CD4-positive, alpha-beta memory T cell (primary cell): Measurements from ENCODE around the gene PLXNA2. TPM values are rescaled to one million over a fixed set of nuclear protein-coding genes. Genes with fewer than 3 reads are reported as not detected.

ENCODE experiments used
- CTCF ChIA-PET: fragments of 350-600 bp; sonication (Branson Sonifier 250); formaldehyde crosslinking; loops from one replicate; lab custom pipeline; 2021; ENCODE audit warnings: inconsistent platforms; ENCODE audit not compliant: partially characterized antibody; lab: Charles Lee
- POLR2A ChIA-PET: fragments of 350-600 bp; sonication (Branson Sonifier 250); formaldehyde crosslinking; loops from one replicate; lab custom pipeline; 2021; ENCODE audit not compliant: partially characterized antibody; lab: Charles Lee
- DNase-seq, 5 donors: peaks; one replicate each; pipeline versions ENCODE4 v3.0.0 to v3.0.0-alpha.2; 2020 to 2022; ENCODE audit warnings: mixed read lengths in 1 of 5
- H3K27ac ChIP-seq: one replicate; pipeline ENCODE4 v1.7.0; 2013; ENCODE audit warnings: low read depth, low read length
- H3K27me3 ChIP-seq: 2 replicates; pipeline ENCODE4 v1.7.0; 2013; ENCODE audit warnings: mild to moderate bottlenecking, low read length, moderate library complexity; ENCODE audit not compliant: insufficient read depth
- H3K36me3 ChIP-seq: 2 replicates; pipeline ENCODE4 v1.7.0; 2013; ENCODE audit warnings: mild to moderate bottlenecking, low read length, moderate library complexity; ENCODE audit not compliant: insufficient read depth
- H3K4me1 ChIP-seq: 2 replicates; pipeline ENCODE4 v1.7.0; 2013; ENCODE audit warnings: mild to moderate bottlenecking, low read length, moderate library complexity; ENCODE audit not compliant: insufficient read depth
- H3K4me3 ChIP-seq, 2 donors: one replicate each; pipeline ENCODE4 v1.7.0; 2013; ENCODE audit warnings: low read length in 2 of 2, mild to moderate bottlenecking in 1 of 2
- H3K9me3 ChIP-seq, 2 donors: one replicate each; pipeline ENCODE4 v1.7.0; 2013; ENCODE audit warnings: low read length in 2 of 2, control low read depth in 1 of 2; ENCODE audit not compliant: control insufficient read depth in 1 of 2
- H3K27ac Mint-ChIP-seq, 7 donors: one replicate each; pipeline ENCODE4 v1.8.0; 2020 to 2021; ENCODE audit warnings: mixed read lengths in 7 of 7, mild to moderate bottlenecking in 6 of 7, inconsistent platforms in 3 of 7, moderate library complexity in 3 of 7
- H3K27me3 Mint-ChIP-seq, 2 donors: one replicate each; pipeline ENCODE4 v1.8.0; 2020 to 2021; ENCODE audit warnings: mixed read lengths in 2 of 2
- H3K36me3 Mint-ChIP-seq, 2 donors: one replicate each; pipeline ENCODE4 v1.8.0; 2020 to 2021; ENCODE audit warnings: mixed read lengths in 2 of 2, inconsistent platforms in 1 of 2, mild to moderate bottlenecking in 1 of 2
- H3K4me1 Mint-ChIP-seq, 4 donors: one replicate each; pipeline ENCODE4 v1.8.0; 2020 to 2021; ENCODE audit warnings: mixed read lengths in 4 of 4, mild to moderate bottlenecking in 1 of 4
- H3K4me3 Mint-ChIP-seq, 8 donors: one replicate each; pipeline ENCODE4 v1.8.0; 2020 to 2021; ENCODE audit warnings: mixed read lengths in 8 of 8, mild to moderate bottlenecking in 7 of 8, moderate library complexity in 6 of 8, inconsistent platforms in 3 of 8
- H3K9me3 Mint-ChIP-seq, 8 donors: one replicate each; pipeline ENCODE4 v1.8.0; 2020 to 2021; ENCODE audit warnings: mixed read lengths in 8 of 8, mild to moderate bottlenecking in 5 of 8, inconsistent platforms in 3 of 8, moderate library complexity in 1 of 8
- intact Hi-C: fragments of 100-400 bp; cut with micrococcal nuclease; formaldehyde crosslinking; loops from one replicate; pipeline ENCODE4 v1.15.1; 2023
- polyA plus RNA-seq, 2 donors: library from polyadenylated mRNA; unstranded; fragments of 300-500 nt; fragmentation: Illumina TruSeq; gene quantifications; one replicate each; pipeline ENCODE4 v1.2.3, GENCODE V29; 2021
- total RNA-seq, 2 experiments: library from RNA; stranded (reverse); gene quantifications; one replicate each; pipeline ENCODE4 v1.2.3, GENCODE V29; 2021

Gene PLXNA2
- total RNA-seq (1 to 10 TPM; 3.5 to 4.0 TPM), polyA plus RNA-seq (under 1 TPM; 0.10 to 0.11 TPM)

- no peaks in the 10 kb centered on the region for H3K36me3 Mint-ChIP-seq
- H3K4me3 Mint-ChIP-seq: peak within 1 kb of the TSS; percentile 83 to 95 (median 88)
- H3K27ac Mint-ChIP-seq: peak within 1 kb of the TSS; percentile 30 to 91 (median 75)
- H3K4me1 Mint-ChIP-seq: peaks cover 6 to 18% (median 8%) of the 10 kb centered on the region in 4 donors
- H3K4me3 ChIP-seq: peak within 1 kb of the TSS; percentile 80 to 88
- H3K4me1 ChIP-seq: peaks cover 15% of the 10 kb centered on the region
- H3K27me3 ChIP-seq: peaks cover 13% of the 10 kb centered on the region
- H3K9me3 ChIP-seq: no peaks in the 10 kb centered on the region
- H3K36me3 ChIP-seq: no peaks in the 10 kb centered on the region
- H3K9me3 Mint-ChIP-seq: no peaks in the 10 kb centered on the region
- H3K27ac ChIP-seq: peak within 1 kb of the TSS; percentile 50
- intact Hi-C loops: loop anchor here (10.0 kb wide), 1 partner anchor 419 kb away; no protein-coding TSS in a partner anchor
- POLR2A ChIA-PET: interaction anchor here (1.0 to 3.5 kb wide), 8 partner anchors 10 to 1540 kb away, joined by 3 to 35 read pairs (median 7); no protein-coding TSS in a partner anchor
- CTCF ChIA-PET: interaction anchor here (0.6 to 11.2 kb wide), 40 partner anchors 8 to 420 kb away, joined by 3 to 234 read pairs (median 4); no protein-coding TSS in a partner anchor
- peak; percentile 59 to 66 (median 62) for DNase-seq
- peaks cover 10 to 20% of the 10 kb centered on the region in 2 donors for H3K27me3 Mint-ChIP-seq
Measured at GRCh38 chr1:208243967-208244916, at the start of gene PLXNA2. Gene PLXNA2 (minus strand): TSS chr1:208244384. CDS start chr1:208217922, 26,462 bp downstream.

- no peak for DNase-seq
- Histone ChIP-seq H3K4me1 (no peaks in the 10 kb centered on the region), H3K4me3 (no peak overlapping the region), H3K36me3 (no peaks in the 10 kb centered on the region), H3K9me3 (no peaks in the 10 kb centered on the region), H3K27me3 (no peaks in the 10 kb centered on the region), H3K27ac (no peak overlapping the region)
- H3K4me1 Mint-ChIP-seq: no peaks in the 10 kb centered on the region
- ChIA-PET CTCF (no interaction called here), POLR2A (no interaction called here)
- H3K36me3 Mint-ChIP-seq: no peaks in the 10 kb centered on the region
- intact Hi-C loops: no loop called here
- H3K9me3 Mint-ChIP-seq: peaks cover 0 to 2% (median 0%) of the 10 kb centered on the region in 8 donors
- peaks cover 19 to 24% of the 10 kb centered on the region in 2 donors for H3K27me3 Mint-ChIP-seq
- no peak overlapping the region for H3K4me3 Mint-ChIP-seq
- H3K27ac Mint-ChIP-seq: no peak overlapping the region
Measured at GRCh38 chr1:208292908-208293307, 48.7 kb upstream of the PLXNA2 start.

- H3K27ac ChIP-seq: no peak overlapping the region
- ChIA-PET POLR2A (no interaction called here), CTCF (no interaction called here)
- H3K9me3 ChIP-seq: no peaks in the 10 kb centered on the region
- no peak for DNase-seq
- Mint-ChIP-seq H3K27me3 (peaks cover 19 to 25% of the 10 kb centered on the region in 2 donors), H3K27ac (no peak overlapping the region), H3K4me1 (no peaks in the 10 kb centered on the region), H3K4me3 (no peak overlapping the region), H3K9me3 (peaks cover 0 to 2% (median 0%) of the 10 kb centered on the region in 8 donors), H3K36me3 (no peaks in the 10 kb centered on the region)
- intact Hi-C loops: no loop called here
- no peak overlapping the region for H3K4me3 ChIP-seq
- H3K36me3 ChIP-seq: no peaks in the 10 kb centered on the region
- H3K4me1 ChIP-seq: no peaks in the 10 kb centered on the region
- no peaks in the 10 kb centered on the region for H3K27me3 ChIP-seq
Measured at GRCh38 chr1:208291923-208292711, 47.9 kb upstream of the PLXNA2 start.

- no peak for DNase-seq
- Histone ChIP-seq H3K4me1 (no peaks in the 10 kb centered on the region), H3K36me3 (no peaks in the 10 kb centered on the region), H3K9me3 (no peaks in the 10 kb centered on the region), H3K27me3 (no peaks in the 10 kb centered on the region), H3K27ac (no peak overlapping the region), H3K4me3 (no peak overlapping the region)
- Mint-ChIP-seq H3K4me3 (no peak overlapping the region), H3K9me3 (peaks cover 0 to 2% (median 0%) of the 10 kb centered on the region in 8 donors), H3K27ac (no peak overlapping the region), H3K36me3 (no peaks in the 10 kb centered on the region), H3K27me3 (peaks cover 22 to 26% of the 10 kb centered on the region in 2 donors), H3K4me1 (no peaks in the 10 kb centered on the region)
- ChIA-PET POLR2A (no interaction called here), CTCF (no interaction called here)
- intact Hi-C loops: no loop called here
Measured at GRCh38 chr1:208291129-208291528, 46.9 kb upstream of the PLXNA2 start.

- H3K4me1 ChIP-seq: no peaks in the 10 kb centered on the region
- POLR2A ChIA-PET: no interaction called here
- Mint-ChIP-seq H3K4me3 (no peak overlapping the region), H3K27ac (no peak overlapping the region), H3K36me3 (no peaks in the 10 kb centered on the region), H3K4me1 (no peaks in the 10 kb centered on the region), H3K27me3 (peaks cover 19 to 23% of the 10 kb centered on the region in 2 donors), H3K9me3 (peaks cover 0 to 2% (median 0%) of the 10 kb centered on the region in 8 donors)
- H3K27ac ChIP-seq: no peak overlapping the region
- intact Hi-C loops: no loop called here
- no peaks in the 10 kb centered on the region for H3K27me3 ChIP-seq
- DNase-seq: no peak
- H3K9me3 ChIP-seq: no peaks in the 10 kb centered on the region
- no peak overlapping the region for H3K4me3 ChIP-seq
- CTCF ChIA-PET: interaction anchor here (1.0 kb wide), 1 partner anchor 10 kb away, joined by 3 read pairs; no protein-coding TSS in a partner anchor
- no peaks in the 10 kb centered on the region for H3K36me3 ChIP-seq
Measured at GRCh38 chr1:208289716-208290115, 45.5 kb upstream of the PLXNA2 start.

GRCh38 chr1:208288495-208288894, 44.3 kb upstream of the PLXNA2 start:
- H3K36me3 Mint-ChIP-seq: no peaks in the 10 kb centered on the region
- CTCF ChIA-PET: no interaction called here
- H3K4me1 Mint-ChIP-seq: no peaks in the 10 kb centered on the region
- Histone ChIP-seq H3K27me3 (no peaks in the 10 kb centered on the region), H3K36me3 (no peaks in the 10 kb centered on the region), H3K4me1 (no peaks in the 10 kb centered on the region), H3K9me3 (no peaks in the 10 kb centered on the region), H3K27ac (no peak overlapping the region), H3K4me3 (no peak overlapping the region)
- H3K9me3 Mint-ChIP-seq: peaks cover 0 to 2% (median 0%) of the 10 kb centered on the region in 8 donors
- H3K27ac Mint-ChIP-seq: no peak overlapping the region
- peaks cover 16 to 24% of the 10 kb centered on the region in 2 donors for H3K27me3 Mint-ChIP-seq
- no peak overlapping the region for H3K4me3 Mint-ChIP-seq
- intact Hi-C loops: no loop called here
- DNase-seq: no peak
- POLR2A ChIA-PET: interaction anchor here (0.9 kb wide), 1 partner anchor 9 kb away, joined by 3 read pairs; no protein-coding TSS in a partner anchor
